T-helper 1 cell treated with Interleukin-12 subunit alpha and Interleukin-12 subunit beta and Interleukin-4 antibody, amounts not matched to agents 30 ng/mL and 1 ng/mL, for 36 hours (primary cell): Measurements from ENCODE around the gene TNS3. TPM values are rescaled to one million over a fixed set of nuclear protein-coding genes. Genes with fewer than 3 reads are reported as not detected.

Experiments used
- intact Hi-C: fragments of 100-400 bp; cut with micrococcal nuclease; formaldehyde crosslinking; loops from one replicate; pipeline ENCODE4 v1.15.1; 2024
- total RNA-seq: library from RNA; stranded (reverse); gene quantifications from 2 replicates; pipeline ENCODE4 v1.2.3, GENCODE V29; 2022

TNS3 gene
- total RNA-seq, 1 donor from 2014 or later: 0.51 TPM

- intact Hi-C loops: no loop called here
These were observed 73.2 kb downstream of the TNS3 start for GRCh38 chr7:47508389-47509380.

GRCh38 chr7:47507522-47507921 lies 74.4 kb downstream of the TNS3 start:
- intact Hi-C loops: no loop called here

GRCh38 chr7:47506382-47507339 lies 75.2 kb downstream of the TNS3 start:
- intact Hi-C loops: no loop called here

GRCh38 chr7:47505312-47506007 lies 76.5 kb downstream of the TNS3 start:
- intact Hi-C loops: no loop called here

GRCh38 chr7:47504551-47505311 lies 77.2 kb downstream of the TNS3 start:
- intact Hi-C loops: no loop called here

- intact Hi-C loops: no loop called here
These were observed 78.6 kb downstream of the TNS3 start for GRCh38 chr7:47503281-47503680.

GRCh38 chr7:47502240-47502877 lies 79.6 kb downstream of the TNS3 start:
- intact Hi-C loops: no loop called here

- intact Hi-C loops: no loop called here
These were observed 80.5 kb downstream of the TNS3 start for GRCh38 chr7:47501406-47501805.

GRCh38 chr7:47500103-47500563 lies 81.8 kb downstream of the TNS3 start:
- intact Hi-C loops: no loop called here

GRCh38 chr7:47498229-47499056 lies 83.5 kb downstream of the TNS3 start:
- intact Hi-C loops: no loop called here

- intact Hi-C loops: no loop called here
These were observed 84.4 kb downstream of the TNS3 start for GRCh38 chr7:47497367-47498096.

- intact Hi-C loops: no loop called here
These were observed 85.2 kb downstream of the TNS3 start for GRCh38 chr7:47496666-47497065.

- intact Hi-C loops: no loop called here
These were observed 85.8 kb downstream of the TNS3 start for GRCh38 chr7:47496056-47496665.

- intact Hi-C loops: no loop called here
These were observed 87.7 kb downstream of the TNS3 start for GRCh38 chr7:47493976-47494911.

GRCh38 chr7:47492716-47493325 lies 89.1 kb downstream of the TNS3 start:
- intact Hi-C loops: no loop called here
